GM12891 (cell line): ENCODE data around the gene ACTMAP.

Experiments used
- PAX5 ChIP-seq: IDR thresholded peaks from 2 replicates; pipeline ENCODE4 v1.6.1; 2011; ENCODE audit warnings: low read length, moderate library complexity, mild to moderate bottlenecking; ENCODE audit not compliant: insufficient read depth, severe bottlenecking
- POLR2A ChIP-seq: IDR thresholded peaks from 2 replicates; pipeline ENCODE4 v1.6.1; 2011; ENCODE audit warnings: low read depth, low read length, control low read depth
- POLR2AphosphoS5 ChIP-seq: IDR thresholded peaks from 2 replicates; pipeline ENCODE4 v1.6.1; 2011; ENCODE audit warnings: low read depth, low read length, control low read depth

DNA sequence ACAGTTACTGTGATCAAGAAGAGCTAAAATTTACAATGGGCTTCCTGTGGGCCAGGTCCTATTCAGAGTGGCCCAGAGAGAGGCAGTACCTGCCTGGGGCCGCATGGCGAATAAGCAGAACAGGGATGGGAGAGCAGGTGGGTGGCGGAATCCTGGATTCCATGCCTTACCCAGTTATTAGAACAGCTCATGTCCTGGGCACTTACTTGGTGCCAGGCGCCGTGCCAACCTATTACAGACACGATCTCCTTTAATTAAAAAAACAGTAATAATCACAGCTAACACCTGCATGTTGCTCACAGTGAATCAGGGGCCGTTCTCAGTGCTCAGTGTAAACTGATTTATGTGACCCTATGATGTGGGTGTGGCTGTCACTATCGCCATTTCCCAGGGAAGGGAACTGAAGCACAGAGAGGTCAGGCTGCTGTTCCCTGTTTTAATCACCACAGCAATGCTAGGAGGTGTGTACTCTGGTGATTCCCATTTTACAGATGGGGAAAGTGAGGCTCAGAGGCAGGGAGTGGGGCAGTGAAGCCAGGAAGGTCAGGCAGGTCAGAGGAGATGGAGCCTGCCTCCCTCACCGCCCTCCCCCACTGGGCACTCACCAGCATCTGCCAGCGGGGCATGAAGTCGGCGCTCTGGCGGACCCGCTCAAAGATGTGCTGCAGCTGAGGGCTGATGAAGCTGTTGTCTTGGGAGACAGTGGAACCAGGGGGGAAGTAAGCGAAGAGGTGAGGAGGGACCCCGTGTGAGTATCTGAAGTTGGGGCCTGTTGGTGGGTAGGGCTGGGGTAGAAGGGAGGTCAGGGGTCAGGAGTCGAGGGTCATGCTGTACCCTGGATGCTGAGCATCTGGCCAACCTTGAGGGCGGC, 45.6 kb downstream of the ACTMAP start:
- no peak for TF ChIP-seq POLR2A
- no peak for TF ChIP-seq POLR2AphosphoS5
- no peak for TF ChIP-seq PAX5
